ENCODE results near the gene RPL27A.

The RPL27A gene

GRCh38 chr11:8735094-8735493 is 52.5 kb downstream of the RPL27A start:
- no peak overlapping the region for H3K27ac ChIP-seq (ENCODE audit: extremely low read depth, low read depth, low read length)
- H3K9me3 ChIP-seq (ENCODE audit: control insufficient read depth, insufficient read depth, low read depth, low read length), result no peaks in the 10 kb centered on the region
- ChIA-PET POLR2A (interaction anchor here (1.2 kb wide), 1 partner anchor 10 kb away, joined by 5 read pairs; no protein-coding TSS in a partner anchor), CTCF (no interaction called here)
- H3K36me3 ChIP-seq (ENCODE audit: control insufficient read depth in 2 of 2, insufficient read depth in 1 of 2, low read length in 2 of 2), result no peaks in the 10 kb centered on the region
- peaks cover 3% of the 10 kb centered on the region; the same call in 1 of the 2 replicates for H3K4me1 ChIP-seq (ENCODE audit: control insufficient read depth, insufficient read depth, low read length)
- no peak overlapping the region for H3K4me3 ChIP-seq (ENCODE audit: low read depth, low read length)
- TF ChIP-seq PRDM10 (tag by site-specific recombination; IDR thresholded peaks at IDR 0.05), result no peak
- no peak for TF ChIP-seq ZSCAN4 (tag by site-specific recombination; IDR thresholded peaks at IDR 0.05)
- TF ChIP-seq SETDB1 (IDR thresholded peaks at IDR 0.05; ENCODE audit: insufficient read length, low read length), result no peak
- TF ChIP-seq ZNF416 (tag by site-specific recombination; IDR thresholded peaks at IDR 0.05), result no peak
- no peak for TF ChIP-seq ZNF488 (tag by site-specific recombination; IDR thresholded peaks at IDR 0.05)
- TF ChIP-seq YY2 (tag by site-specific recombination; IDR thresholded peaks at IDR 0.05), result no peak
- TF ChIP-seq ZNF324 (tag by site-specific recombination; IDR thresholded peaks at IDR 0.05), result no peak
- TF ChIP-seq ZNF266 (tag by site-specific recombination; IDR thresholded peaks at IDR 0.05; ENCODE audit: low read depth), result no peak

- ChIA-PET POLR2A (no interaction called here), CTCF (no interaction called here)
- no peaks in the 10 kb centered on the region for H3K36me3 ChIP-seq (ENCODE audit: control insufficient read depth in 2 of 2, insufficient read depth in 1 of 2, low read length in 2 of 2)
- H3K4me1 ChIP-seq (ENCODE audit: control insufficient read depth, insufficient read depth, low read length), result peaks cover 4% of the 10 kb centered on the region; the same call in 1 of the 2 replicates
- no peak overlapping the region for H3K4me3 ChIP-seq (ENCODE audit: low read depth, low read length)
- H3K27ac ChIP-seq (ENCODE audit: extremely low read depth, low read depth, low read length), result no peak overlapping the region
- H3K9me3 ChIP-seq (ENCODE audit: control insufficient read depth, insufficient read depth, low read depth, low read length), result no peaks in the 10 kb centered on the region
- TF ChIP-seq SCRT1 (tag by site-specific recombination; IDR thresholded peaks at IDR 0.05; ENCODE audit: borderline replicate concordance) (no peak), SP3 (tag by site-specific recombination; IDR thresholded peaks at IDR 0.05) (no peak), YY2 (tag by site-specific recombination; IDR thresholded peaks at IDR 0.05) (no peak), ZNF155 (tag by site-specific recombination; IDR thresholded peaks at IDR 0.05) (no peak), ZNF16 (tag by site-specific recombination; IDR thresholded peaks at IDR 0.05; ENCODE audit: low read depth) (no peak), ZNF211 (tag by site-specific recombination; IDR thresholded peaks at IDR 0.05; ENCODE audit: low read depth) (no peak), YY1 (tag by site-specific recombination; IDR thresholded peaks at IDR 0.05) (no peak), ZNF513 (tag by site-specific recombination; IDR thresholded peaks at IDR 0.05) (0 out of 2 replicates have a peak, but pooled peaks have one; percentile 26), ZNF837 (tag by site-specific recombination; IDR thresholded peaks at IDR 0.05) (no peak), HIC1 (tag by site-specific recombination; IDR thresholded peaks at IDR 0.05) (no peak), KLF10 (tag by site-specific recombination; IDR thresholded peaks at IDR 0.05) (no peak), ZNF623 (tag by site-specific recombination; IDR thresholded peaks at IDR 0.05) (no peak), ZNF785 (tag by site-specific recombination; IDR thresholded peaks at IDR 0.05) (no peak), ZBTB21 (tag by site-specific recombination; IDR thresholded peaks at IDR 0.05) (no peak), ZNF239 (tag by site-specific recombination; IDR thresholded peaks at IDR 0.05) (no peak), FEZF1 (tag by site-specific recombination; IDR thresholded peaks at IDR 0.05) (peak; percentile 85)
These were observed 56.8 kb downstream of the RPL27A start for GRCh38 chr11:8739309-8739793.
